Tibial nerve (tissue), 4 donors: ENCODE measurements around the gene CD63. TPM values are rescaled to one million over a fixed set of nuclear protein-coding genes. Genes with fewer than 3 reads are reported as not detected.

ENCODE experiments used
- DNase-seq, 2 donors: peaks; one replicate each; pipeline ENCODE4 v3.0.0-alpha.2; 2019; ENCODE audit warnings: low spot score in 2 of 2
- H3K27ac ChIP-seq, 4 donors: fragments of 200-600 bp; sonication (generic) in 3 of 4; one replicate each; pipeline ENCODE4 v1.5.1; 2017 to 2019; ENCODE audit warnings: mild to moderate bottlenecking in 1 of 4
- H3K27me3 ChIP-seq, 2 donors: fragments of 200-600 bp; sonication (generic) in 1 of 2; one replicate each; pipeline versions ENCODE4 v1.5.1 to v1.6.0; 2017 to 2019
- H3K36me3 ChIP-seq, 3 donors: fragments of 200-600 bp; sonication (generic); one replicate each; pipeline ENCODE4 v1.5.1; 2018 to 2019
- H3K4me1 ChIP-seq, 4 donors: fragments of 200-600 bp; sonication (generic) in 3 of 4; one replicate each; pipeline ENCODE4 v1.5.1; 2017 to 2019
- H3K4me3 ChIP-seq, 4 donors: fragments of 200-600 bp; sonication (generic) in 3 of 4; one replicate each; pipeline ENCODE4 v1.5.1; 2017 to 2019; ENCODE audit warnings: mild to moderate bottlenecking in 1 of 4, moderate library complexity in 1 of 4
- H3K9me3 ChIP-seq, 4 donors: fragments of 200-600 bp; sonication (generic) in 3 of 4; one replicate each; pipeline ENCODE4 v1.5.1; 2017 to 2019
- CTCF ChIP-seq, 5 experiments: fragments of 200-600 bp in 3 of 5; fragments of 450-650 bp in 2 of 5; sonication (generic) in 3 of 5; IDR thresholded peaks; one replicate each; pipeline ENCODE4 v1.5.1; 2016 to 2019; ENCODE audit warnings: antibody characterized with exemption in 5 of 5, mild to moderate bottlenecking in 3 of 5, moderate library complexity in 2 of 5
- EP300 ChIP-seq, 2 donors: sonication (generic); formaldehyde crosslinking; IDR thresholded peaks; one replicate each; pipeline ENCODE4 v1.6.1; 2017; ENCODE audit warnings: antibody characterized with exemption in 2 of 2, mild to moderate bottlenecking in 1 of 2
- POLR2A ChIP-seq, 2 donors: fragments of 450-650 bp; IDR thresholded peaks; one replicate each; pipeline ENCODE4 v1.6.1; 2017; ENCODE audit warnings: antibody characterized with exemption in 2 of 2, mild to moderate bottlenecking in 2 of 2, moderate library complexity in 2 of 2
- WGBS, 2 donors: methylation state at CpG; one replicate each; pipeline ENCODE4 v1.1.5; 2018; 5-methylcytosine and 5-hydroxymethylcytosine counted together
- total RNA-seq, 4 donors: library from RNA; depleted of rRNA; stranded (reverse); fragments of >200 nt; gene quantifications; one replicate each; pipeline ENCODE4 v1.1.0, GENCODE V29; 2016

Gene CD63
- total RNA-seq, 4 donors from 2014 or later = 478 to 624 (median 544) TPM

- TF ChIP-seq CTCF (IDR thresholded peaks at IDR 0.05) = no peak
- no peak for TF ChIP-seq EP300 (IDR thresholded peaks at IDR 0.05)
- no peak for TF ChIP-seq POLR2A (IDR thresholded peaks at IDR 0.05)
- Histone ChIP-seq H3K27ac (peak overlapping the region in 3 of 4 donors; percentile 89 to 94 (median 93)), H3K9me3 (no peaks in the 10 kb centered on the region), H3K27me3 (no peaks in the 10 kb centered on the region), H3K36me3 (peaks cover 0 to 44% (median 6%) of the 10 kb centered on the region in 3 donors), H3K4me3 (peak overlapping the region in 1 of 4 donors; percentile 22), H3K4me1 (peaks cover 0 to 94% (median 70%) of the 10 kb centered on the region in 4 donors)
- DNase-seq = no peak
- WGBS, 2 donors = 40 to 41% methylated on average over 11 to 14 of the region's 14 CpGs
Observed at GRCh38 chr12:55721601-55722213, 7.1 kb downstream of the CD63 start.

GRCh38 chr12:55720894-55721444 lies 7.8 kb downstream of the CD63 start:
- H3K4me3 ChIP-seq = peak overlapping the region in 1 of 4 donors; percentile 22
- no peaks in the 10 kb centered on the region for H3K27me3 ChIP-seq
- WGBS, 2 donors = 16 to 60% methylated on average over 2 to 9 of the region's 9 CpGs
- peak; percentile 33 to 51 for DNase-seq
- H3K4me1 ChIP-seq = peaks cover 0 to 90% (median 68%) of the 10 kb centered on the region in 4 donors
- TF ChIP-seq POLR2A (IDR thresholded peaks at IDR 0.05) (no peak), CTCF (IDR thresholded peaks at IDR 0.05) (peak; percentile 45 to 72 (median 67)), EP300 (IDR thresholded peaks at IDR 0.05) (peak in 1 of 2 donors; percentile 47)
- H3K36me3 ChIP-seq = peaks cover 0 to 37% (median 6%) of the 10 kb centered on the region in 3 donors
- no peaks in the 10 kb centered on the region for H3K9me3 ChIP-seq
- peak overlapping the region in 3 of 4 donors; percentile 89 to 94 (median 93) for H3K27ac ChIP-seq

- DNase-seq = no peak
- Histone ChIP-seq H3K27me3 (no peaks in the 10 kb centered on the region), H3K27ac (peak within 1 kb of the TSS; percentile 64 to 94 (median 91)), H3K4me1 (peaks cover 0 to 88% (median 71%) of the 10 kb centered on the region in 4 donors), H3K9me3 (no peaks in the 10 kb centered on the region), H3K4me3 (peak within 1 kb of the TSS in 1 of 4 donors; percentile 22), H3K36me3 (peaks cover 0 to 28% (median under 1%) of the 10 kb centered on the region in 3 donors)
- WGBS, 2 donors = 24 to 31% methylated on average over 6 of the region's 6 CpGs
- no peak for TF ChIP-seq CTCF (IDR thresholded peaks at IDR 0.05)
- peak in 1 of 2 donors; percentile 15 for TF ChIP-seq POLR2A (IDR thresholded peaks at IDR 0.05)
- TF ChIP-seq EP300 (IDR thresholded peaks at IDR 0.05) = peak in 1 of 2 donors; percentile 57
Observed at GRCh38 chr12:55720071-55720564, 8.7 kb downstream of the CD63 start, which contains the start of gene RDH5. Gene RDH5, plus strand, starts transcription at chr12:55720393. Its CDS starts 792 bp downstream, at chr12:55721185.

- Histone ChIP-seq H3K9me3 (no peaks in the 10 kb centered on the region), H3K4me1 (peaks cover 0 to 88% (median 69%) of the 10 kb centered on the region in 4 donors), H3K27me3 (no peaks in the 10 kb centered on the region), H3K36me3 (peaks cover 0 to 21% (median 0%) of the 10 kb centered on the region in 3 donors), H3K27ac (peak overlapping the region; percentile 64 to 94 (median 91)), H3K4me3 (no peak overlapping the region)
- WGBS, 2 donors = 45 to 62% methylated on average over 7 of the region's 7 CpGs
- DNase-seq = no peak
- TF ChIP-seq CTCF (IDR thresholded peaks at IDR 0.05) (no peak), POLR2A (IDR thresholded peaks at IDR 0.05) (no peak), EP300 (IDR thresholded peaks at IDR 0.05) (no peak)
Observed at GRCh38 chr12:55719371-55719770, 9.4 kb downstream of the CD63 start.
